CD4-positive, alpha-beta T cell treated with Interferon alpha-2 for 1 hour (primary cell): ENCODE results near the gene TSGA10IP.
A peak's percentile ranks its signal among the peaks of the same experiment; 100 is the strongest.
"Not testable (repeated sequence)": the region's sequence is repeated elsewhere in the genome, so short reads cannot be mapped to it uniquely, and the experiment has no call there.

Source experiments
- DNase-seq, 2 donors: peaks; one replicate each; pipeline ENCODE4 v3.0.0-alpha.2; 2020 to 2022

Gene TSGA10IP

DNA sequence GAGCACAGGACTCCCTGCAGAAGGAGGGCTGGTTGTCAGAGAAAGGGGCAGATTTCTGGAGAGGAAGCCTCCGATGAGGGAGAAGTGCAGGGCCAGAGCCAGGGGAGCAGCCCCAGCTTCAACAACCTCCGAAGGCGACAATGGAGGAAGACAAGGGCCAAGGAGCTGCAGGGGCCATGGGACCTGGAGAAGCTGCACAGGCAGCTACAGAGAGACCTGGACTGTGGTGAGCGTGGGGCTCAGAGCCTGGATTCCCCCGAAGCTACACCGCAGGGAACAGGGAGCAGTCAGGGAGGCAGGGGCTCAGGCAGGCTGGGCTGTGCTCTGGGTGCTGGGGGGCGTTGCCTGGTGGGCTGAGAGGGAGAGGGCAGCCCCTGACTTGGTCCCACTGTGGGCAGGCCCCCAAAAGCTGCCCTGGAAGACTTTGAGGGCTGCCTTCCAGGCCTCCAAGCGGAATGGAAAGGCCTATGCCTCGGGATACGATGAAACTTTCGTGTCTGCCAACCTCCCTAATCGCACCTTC lies 2.4 kb downstream of the TSGA10IP start:
- DNase-seq, result no peak

DNA sequence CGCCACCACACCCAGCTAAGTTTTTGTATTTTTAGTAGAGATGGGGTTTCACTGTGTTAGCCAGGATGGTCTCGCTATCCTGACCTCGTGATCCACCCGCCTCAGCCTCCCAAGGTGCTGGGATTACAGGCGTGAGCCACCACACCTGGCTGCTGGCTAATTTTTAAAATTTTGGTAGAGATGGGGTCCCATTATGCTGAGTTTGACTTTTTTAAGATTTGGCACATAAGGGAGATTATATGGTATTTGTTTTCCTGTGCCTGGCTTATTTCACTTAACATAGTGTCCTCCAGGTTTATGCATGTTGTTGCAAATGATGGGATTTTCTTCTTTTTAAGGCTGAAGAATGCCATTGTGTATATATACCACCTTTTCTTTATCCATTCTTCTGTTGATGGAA lies 5.4 kb downstream of the TSGA10IP start:
- not testable (repeated sequence) for DNase-seq

DNA sequence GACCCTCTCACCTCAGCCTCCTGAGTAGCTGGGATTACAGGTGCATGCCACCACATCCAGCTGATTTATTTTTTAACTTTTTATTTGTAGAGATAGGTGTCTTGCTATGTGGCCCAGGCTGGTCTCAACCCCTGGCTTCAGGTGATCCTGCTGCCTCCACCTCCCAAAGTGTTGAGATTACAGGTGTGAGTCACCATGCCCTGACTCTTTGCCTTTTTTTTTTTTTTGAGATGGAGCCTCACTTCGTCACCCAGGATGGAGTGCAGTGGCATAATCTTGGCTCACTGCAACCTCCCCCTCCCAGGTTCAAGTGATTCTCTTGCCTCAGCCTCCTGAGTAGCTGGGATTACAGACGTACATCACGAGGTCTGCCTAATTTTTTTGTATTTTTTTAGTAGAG lies 6.4 kb downstream of the TSGA10IP start:
- not testable (repeated sequence) for DNase-seq

DNA sequence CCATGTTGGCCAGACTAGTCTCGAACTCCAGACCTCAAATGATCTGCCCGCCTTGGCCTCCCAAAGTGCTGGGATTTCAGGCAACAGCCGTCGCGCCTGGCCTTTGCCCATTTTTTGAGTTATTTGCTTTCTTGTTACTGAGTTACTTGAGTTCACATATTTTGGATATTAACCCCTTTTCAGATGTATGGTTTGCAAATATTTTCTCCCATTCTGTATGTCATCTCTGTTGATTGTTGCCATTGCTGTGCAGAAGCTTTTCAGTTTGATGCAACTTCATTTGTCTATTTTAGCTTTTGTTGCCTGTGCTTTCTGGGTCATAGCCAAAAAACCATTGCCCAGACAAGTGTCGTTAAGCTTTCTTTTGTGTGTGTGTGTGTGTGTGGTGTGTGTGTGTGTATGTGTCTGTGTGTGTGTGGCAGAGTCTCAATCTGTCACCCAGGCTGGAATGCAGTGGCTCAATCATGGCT lies 6.8 kb downstream of the TSGA10IP start:
- DNase-seq, result no peak

DNA sequence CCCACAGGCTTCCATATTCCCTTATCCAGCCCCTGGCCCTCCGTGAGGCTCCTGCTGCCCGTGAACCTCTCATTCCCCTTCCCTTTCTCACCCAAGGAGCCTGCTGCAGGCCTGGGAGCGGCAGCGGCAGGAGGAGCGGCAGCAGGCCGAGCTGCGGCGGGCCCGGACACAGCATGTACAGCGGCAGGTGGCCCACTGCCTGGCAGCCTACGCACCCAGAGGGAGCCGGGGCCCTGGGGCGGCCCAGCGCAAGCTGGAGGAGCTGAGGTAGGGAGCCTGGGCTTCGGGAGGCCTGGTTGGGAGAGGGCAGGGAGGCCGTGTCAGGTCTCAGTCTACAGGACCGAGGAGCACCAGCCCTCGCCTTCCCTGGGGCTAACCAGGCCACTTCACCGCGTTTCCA lies 8.2 kb downstream of the TSGA10IP start:
- no peak for DNase-seq

GRCh38 chr11:65954771-65955170 lies 9.5 kb downstream of the TSGA10IP start:
- no peak for DNase-seq

- no peak for DNase-seq
Observed at GRCh38 chr11:65958291-65958690, 13.0 kb downstream of the TSGA10IP start.

- DNase-seq, result no peak
Observed at GRCh38 chr11:65958774-65959420, 13.6 kb downstream of the TSGA10IP start.

- no peak for DNase-seq
Observed at GRCh38 chr11:65960824-65961266, 15.6 kb downstream of the TSGA10IP start.

DNA sequence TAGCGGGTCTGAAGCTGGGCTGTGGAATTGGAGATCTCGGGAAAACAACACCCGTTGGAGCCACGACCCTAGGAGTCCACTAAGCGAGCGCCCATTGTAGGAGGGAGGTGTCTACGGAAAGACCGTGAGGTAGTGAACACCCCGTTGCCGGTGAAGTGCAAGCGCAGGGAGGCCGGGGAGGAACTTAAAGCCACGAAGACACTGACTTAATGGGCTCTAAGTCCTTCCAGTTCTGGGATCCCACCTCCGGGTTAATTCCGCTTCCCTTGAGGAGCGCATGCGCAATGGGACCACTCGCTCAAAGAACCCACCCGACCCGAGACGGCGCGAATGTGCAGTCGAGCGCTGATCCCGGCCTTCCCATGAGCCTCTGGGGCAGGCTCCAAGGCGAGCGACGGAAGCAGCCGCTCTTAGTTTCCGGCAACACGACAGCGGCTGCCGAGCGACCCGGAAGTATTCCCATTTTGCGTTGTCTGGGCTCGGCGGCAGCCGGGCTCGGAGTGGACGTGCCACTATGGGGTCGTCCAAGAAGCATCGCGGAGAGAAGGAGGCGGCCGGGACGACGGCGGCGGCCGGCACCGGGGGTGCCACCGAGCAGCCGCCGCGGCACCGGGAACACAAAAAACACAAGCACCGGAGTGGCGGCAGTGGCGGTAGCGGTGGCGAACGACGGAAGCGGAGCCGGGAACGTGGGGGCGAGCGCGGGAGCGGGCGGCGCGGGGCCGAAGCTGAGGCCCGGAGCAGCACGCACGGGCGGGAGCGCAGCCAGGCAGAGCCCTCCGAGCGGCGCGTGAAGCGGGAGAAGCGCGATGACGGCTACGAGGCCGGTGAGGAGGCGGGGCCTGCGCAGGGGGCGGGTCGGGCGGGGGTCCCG lies 16.2 kb downstream of the TSGA10IP start, which contains the start of gene SART1:
TSS of gene SART1 (plus strand) at position 468 of the 874 bp plus-strand sequence. CDS start at position 515, 47 bp downstream.
- DNase-seq, result peak; percentile 98

DNA sequence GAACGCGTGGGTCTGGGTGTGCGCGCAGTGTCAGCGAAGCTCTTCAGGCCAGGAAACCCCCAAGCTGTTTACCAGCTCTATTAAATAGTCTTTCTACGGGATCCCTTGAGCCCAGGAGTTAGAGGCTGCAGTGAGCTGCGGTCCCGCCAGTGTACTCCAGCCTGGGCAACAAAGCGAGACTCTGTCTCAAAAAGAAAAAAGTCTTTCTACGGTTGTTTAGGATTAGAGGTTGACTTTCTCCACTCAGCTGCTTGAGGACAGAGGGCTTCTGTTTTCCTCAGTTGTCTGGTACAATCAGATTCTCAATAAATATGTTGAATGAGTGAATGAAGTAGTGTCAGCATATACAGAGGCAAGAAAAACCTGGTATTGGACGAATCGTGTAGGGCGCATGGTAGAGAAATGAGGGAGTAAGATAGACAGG lies 16.9 kb downstream of the TSGA10IP start:
- peak; percentile 49 to 66 for DNase-seq

- DNase-seq, result no peak
Observed at GRCh38 chr11:65964906-65965305, 19.6 kb downstream of the TSGA10IP start.

DNA sequence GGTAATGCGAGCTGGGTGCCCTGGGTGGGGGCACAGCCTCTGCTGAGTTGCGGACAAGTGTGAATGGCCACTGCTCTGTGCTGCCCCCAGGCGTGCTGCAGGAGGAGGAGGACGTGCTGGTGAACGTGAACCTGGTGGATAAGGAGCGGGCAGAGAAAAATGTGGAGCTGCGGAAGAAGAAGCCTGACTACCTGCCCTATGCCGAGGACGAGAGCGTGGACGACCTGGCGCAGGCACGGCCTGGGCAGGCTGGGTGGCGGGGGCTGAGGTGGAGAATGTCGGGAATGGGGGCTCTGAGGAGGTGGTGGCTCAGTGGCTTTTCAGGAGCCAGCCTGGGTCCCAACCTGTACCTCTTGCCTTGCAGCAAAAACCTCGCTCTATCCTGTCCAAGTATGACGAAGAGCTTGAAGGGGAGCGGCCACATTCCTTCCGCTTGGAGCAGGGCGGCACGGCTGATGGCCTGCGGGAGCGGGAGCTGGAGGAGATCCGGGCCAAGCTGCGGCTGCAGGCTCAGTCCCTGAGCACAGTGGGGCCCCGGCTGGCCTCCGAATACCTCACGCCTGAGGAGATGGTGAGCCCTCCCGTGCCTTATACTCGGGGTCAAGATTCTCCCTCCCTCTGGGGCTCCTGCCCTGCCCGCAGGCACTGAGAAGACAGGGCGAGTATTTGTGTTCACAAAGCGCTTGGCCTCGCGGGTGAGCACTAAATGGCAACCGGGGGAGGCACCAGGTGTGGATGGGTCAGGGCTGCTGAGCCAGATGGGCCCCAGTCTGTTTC lies 20.9 kb downstream of the TSGA10IP start:
- DNase-seq, result no peak

DNA sequence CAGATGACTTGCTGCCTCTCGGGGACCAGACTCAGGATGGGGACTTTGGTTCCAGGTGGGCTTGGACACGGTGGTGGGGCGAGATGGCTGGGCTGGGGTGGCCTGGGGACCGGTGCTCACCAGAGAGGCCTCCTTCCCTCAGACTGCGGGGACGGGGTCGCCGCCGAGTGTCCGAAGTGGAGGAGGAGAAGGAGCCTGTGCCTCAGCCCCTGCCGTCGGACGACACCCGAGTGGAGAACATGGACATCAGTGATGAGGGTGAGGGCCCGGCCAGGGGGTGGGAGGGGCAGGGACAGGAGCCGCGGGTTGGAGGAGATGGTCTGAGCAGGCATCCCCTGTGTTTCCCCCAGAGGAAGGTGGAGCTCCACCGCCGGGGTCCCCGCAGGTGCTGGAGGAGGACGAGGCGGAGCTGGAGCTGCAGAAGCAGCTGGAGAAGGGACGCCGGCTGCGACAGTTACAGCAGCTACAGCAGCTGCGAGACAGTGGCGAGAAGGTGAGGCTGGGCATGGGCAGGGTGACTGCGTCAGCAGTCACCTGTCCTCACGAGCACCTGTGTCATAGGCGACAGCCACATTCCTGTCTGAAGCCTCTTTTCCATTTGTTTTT lies 22.2 kb downstream of the TSGA10IP start:
- DNase-seq, result no peak

- DNase-seq, result no peak
Observed at GRCh38 chr11:65968600-65969482, 23.6 kb downstream of the TSGA10IP start.

GRCh38 chr11:65972116-65972515 lies 26.8 kb downstream of the TSGA10IP start:
- no peak for DNase-seq

DNA sequence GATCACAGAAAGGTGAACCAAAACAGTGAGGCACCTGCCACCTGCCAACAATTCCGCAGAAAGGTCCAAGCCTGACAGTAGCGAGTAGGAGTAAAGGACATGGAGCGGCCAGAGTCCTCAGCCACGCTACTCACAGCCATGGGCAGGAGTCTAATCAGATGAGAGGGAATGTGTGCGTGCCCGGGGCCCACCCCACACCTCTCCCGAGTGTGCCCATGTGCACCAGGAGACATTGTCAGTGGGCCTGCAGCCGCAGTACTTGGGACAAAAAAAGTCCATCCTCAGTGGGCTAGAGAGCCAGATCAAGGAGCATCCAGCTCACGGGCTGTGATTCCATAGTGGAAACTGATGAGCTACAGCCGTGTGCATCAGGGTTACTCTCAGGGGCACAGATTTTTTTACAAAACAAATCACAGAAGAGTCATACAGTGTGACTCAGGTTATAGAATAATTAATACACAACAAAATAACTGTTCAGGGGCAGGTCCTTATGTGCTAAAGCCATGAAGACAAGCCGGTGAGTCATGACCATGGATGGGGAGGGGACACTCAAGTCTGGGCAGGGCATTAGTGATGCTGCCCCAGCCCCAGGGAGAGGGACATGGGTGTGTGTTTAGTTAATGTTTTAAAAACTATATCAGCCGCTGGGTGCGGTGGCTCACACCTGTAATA lies 28.3 kb downstream of the TSGA10IP start:
- no peak for DNase-seq

GRCh38 chr11:65975771-65976170 lies 30.5 kb downstream of the TSGA10IP start:
- DNase-seq, result no peak

- no peak for DNase-seq
Observed at GRCh38 chr11:65976216-65977176, 31.2 kb downstream of the TSGA10IP start.
